Measurements from ENCODE around the gene HSPA9.

GRCh38 chr5:138565100-138565821 lies 9.9 kb downstream of the HSPA9 start:
- TF ChIP-seq CTCF (IDR thresholded peaks at IDR 0.05) (no peak), POLR2AphosphoS5 (IDR thresholded peaks at IDR 0.05) (no peak)

Measured in transverse colon (tissue), 4 donors.